HG02870 (cell line): ENCODE data around the gene ACBD3.

ENCODE experiments used
- ATAC-seq: cut with Tn5 transposase; IDR thresholded peaks from one replicate; pipeline ENCODE4 v1.9.1; 2021; ENCODE audit warnings: mild to moderate bottlenecking, moderate library complexity; ENCODE audit not compliant: unreplicated experiment

ACBD3 gene

DNA sequence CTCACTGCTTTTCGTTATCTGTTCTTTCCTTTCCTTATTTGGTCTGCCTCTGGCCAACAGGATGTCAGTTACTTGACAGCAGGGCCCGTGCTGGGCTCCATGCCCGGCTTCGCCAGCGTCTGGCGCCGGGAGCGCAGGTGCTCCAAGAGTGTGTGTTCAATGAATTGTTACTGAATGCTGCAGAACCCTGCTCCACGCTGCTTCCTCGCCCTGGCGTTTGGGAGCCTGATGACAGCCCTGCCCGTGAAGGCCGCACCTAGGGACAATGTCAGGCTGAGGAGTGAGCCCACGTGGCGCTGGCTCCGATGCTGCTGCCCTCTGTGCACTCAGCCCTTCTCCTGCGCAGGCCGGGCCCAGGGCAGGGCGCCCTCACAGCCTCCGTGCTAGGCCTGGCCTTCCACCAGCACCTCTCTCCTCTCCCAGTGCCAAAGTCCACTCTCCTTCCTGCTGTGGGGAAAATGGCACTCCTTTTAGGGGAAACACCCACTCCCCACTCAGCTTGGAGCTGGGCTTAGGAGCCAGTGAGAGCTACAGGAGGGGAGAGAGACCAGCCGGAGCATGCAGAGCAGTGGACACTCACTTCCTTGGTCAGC lies 51.4 kb downstream of the ACBD3 start:
- ATAC-seq: no peak

DNA sequence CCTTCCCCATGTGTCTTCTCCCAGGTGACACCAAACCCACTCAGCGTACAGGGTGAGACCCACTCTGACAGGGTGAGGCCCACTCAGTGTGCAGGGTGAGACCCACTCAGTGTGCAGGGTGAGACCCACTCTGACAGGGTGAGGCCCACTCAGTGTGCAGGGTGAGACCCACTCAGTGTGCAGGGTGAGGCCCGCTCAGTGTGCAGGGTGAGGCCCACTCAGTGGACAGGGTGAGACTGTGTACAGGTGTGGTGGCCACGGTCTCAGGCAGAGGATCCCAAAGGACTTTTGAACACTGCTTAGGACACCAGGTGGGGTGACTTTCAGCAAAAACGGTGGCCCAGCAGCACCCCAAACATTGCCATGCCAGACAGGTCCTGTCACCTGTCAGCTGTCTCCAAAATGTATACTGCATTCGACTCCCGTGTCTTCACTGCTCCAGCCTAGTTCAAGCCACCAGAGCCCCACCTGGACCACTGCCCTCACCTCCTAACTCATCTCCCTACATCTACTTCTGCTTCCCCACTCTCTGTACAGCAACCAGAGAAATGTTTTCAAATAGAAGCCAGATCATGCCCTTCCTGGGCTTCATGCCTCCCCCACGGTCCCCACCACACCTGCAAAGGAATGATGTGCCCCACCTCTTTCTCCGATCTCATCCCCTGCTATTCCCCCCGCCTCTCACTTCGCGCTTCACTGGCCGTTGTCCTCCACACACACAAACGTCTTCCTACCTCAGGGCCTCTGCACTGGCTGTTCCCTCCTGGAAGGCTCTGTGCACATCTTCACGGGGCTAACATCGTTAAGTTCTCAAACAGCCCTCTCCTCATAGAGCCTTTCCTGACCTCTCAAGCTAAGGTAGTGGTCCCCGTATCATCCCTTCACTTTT lies 52.1 kb downstream of the ACBD3 start:
- ATAC-seq: no peak

DNA sequence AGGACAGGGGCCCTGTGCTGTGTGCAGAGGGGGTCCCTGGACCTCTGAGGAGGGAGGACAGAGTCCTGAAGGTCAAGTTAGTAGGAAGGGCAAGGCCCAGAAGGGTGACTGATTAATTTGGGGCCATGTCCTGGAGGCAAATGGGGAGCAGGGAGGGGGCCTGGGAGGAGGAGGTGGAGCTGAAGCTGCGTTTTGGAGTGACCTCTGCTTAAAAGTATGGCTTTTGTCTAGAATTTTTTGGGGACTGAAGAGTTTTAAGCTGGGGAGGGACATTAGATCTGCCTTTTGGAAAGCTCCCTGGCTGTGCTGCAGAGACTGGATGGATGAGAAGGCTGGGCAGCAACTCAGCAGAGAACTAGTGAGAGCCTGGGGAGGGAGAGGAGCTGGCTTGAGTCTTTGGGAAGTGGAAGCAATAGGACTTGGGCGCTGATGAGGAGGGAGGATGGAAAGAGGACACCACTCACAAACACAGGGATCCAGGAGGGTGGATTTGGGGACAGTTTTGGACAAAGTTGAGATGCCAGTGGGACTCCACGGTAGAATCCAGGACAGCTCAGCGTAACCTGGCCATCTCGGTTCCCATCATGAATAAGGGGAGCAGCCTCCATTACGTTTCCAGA lies 52.9 kb downstream of the ACBD3 start:
- no peak for ATAC-seq

DNA sequence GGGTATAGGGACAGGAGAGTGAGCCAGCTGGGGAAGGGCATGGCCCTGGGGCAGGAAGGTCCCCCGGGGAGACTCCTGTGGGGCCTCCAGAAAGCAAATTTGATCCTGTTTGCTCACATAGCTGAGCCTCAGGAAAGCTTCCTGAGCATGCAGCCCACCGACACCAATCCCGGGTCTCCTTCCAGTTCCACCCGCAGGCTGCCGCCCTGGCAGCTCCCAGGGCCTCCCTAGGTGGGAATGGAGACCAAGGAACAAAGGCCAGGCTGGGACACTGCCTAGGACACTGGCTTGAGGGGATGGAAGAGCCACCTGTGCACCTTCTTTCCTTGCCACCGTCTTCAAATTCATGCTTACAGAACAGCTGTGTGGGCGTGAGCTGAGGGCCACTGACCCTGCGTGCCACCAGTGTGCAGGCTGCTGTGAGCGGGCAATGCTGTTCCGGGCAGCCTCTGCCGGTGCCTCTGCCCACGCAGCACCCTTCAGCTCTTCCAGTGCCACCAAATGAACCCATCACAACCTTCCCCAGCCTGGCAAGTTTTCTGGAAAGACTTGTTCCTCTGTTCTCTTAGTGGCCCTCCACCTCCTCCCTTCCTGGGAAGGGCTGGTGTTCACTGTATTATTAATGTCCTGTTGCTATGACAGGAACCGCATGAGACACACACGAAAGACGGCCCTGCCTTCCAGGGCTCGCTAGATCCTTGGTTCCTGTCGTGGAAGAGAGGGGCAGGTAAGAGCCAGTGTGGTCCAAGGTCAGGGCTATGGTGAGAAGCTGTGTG lies 53.6 kb downstream of the ACBD3 start:
- ATAC-seq: no peak

DNA sequence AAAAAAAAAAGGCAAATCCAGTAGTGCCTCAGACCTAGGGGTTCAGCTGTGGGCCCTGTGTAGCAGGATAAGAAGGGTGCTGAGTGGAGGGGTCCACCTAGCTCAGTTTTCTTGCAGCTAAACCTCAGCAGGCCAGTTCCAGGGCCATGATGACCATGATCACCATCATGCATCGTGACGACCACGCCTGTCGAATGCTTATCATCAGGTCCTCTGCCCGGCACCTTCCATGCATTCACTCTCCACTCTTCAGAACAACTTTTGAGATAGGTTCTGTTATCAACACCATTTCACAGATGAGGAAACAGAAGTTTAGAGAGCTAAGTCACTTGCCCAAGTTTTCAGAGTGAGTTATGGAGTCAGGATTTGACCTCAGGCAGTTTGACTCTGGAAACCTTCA lies 54.9 kb downstream of the ACBD3 start:
- ATAC-seq: no peak

DNA sequence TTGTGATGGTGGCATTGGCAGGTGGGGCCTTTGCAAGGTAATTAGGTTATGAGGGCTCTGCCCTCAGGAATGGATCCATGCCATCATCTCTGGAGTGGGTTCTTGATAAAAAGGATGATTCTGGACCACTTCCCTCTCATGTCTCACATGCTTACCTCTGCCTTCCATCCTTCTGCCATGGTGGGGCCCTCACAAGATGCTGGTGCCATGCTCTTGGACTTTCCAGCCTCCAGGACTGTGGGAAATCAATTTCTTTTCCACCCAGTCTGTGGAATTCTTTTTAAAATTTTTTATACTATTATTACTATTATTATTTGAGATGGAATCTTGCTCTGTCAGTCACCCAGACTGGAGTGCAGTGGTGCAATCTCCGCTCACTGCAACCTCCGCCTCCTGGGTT lies 57.3 kb downstream of the ACBD3 start:
- no peak for ATAC-seq

DNA sequence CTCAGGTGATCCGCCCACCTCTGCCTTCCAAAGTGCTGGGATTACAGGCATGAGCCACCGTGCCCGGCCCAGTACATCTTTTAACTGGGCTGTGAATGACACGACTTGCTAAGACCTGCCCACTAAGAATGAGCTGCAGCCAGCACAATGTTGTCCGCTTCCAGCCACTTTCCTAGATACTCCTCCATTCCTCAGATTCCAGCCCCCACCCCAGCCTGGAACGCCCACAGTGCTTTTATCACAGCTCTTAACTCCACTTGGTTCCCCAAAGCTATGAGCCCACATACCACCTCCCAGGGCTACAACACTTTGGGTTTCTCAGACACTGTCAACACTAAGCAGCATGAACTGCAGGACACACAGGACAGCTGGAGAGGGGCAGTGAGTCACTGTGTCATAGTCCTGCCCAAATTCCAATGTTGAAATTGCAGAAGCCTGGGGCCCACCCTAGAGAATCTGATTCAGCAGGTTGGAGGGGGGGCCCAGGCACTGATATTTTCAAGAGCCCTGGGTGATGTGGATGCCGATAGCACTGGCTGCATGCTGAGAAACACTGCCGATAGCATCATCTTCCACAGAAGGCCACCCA lies 58.0 kb downstream of the ACBD3 start:
- ATAC-seq: no peak

DNA sequence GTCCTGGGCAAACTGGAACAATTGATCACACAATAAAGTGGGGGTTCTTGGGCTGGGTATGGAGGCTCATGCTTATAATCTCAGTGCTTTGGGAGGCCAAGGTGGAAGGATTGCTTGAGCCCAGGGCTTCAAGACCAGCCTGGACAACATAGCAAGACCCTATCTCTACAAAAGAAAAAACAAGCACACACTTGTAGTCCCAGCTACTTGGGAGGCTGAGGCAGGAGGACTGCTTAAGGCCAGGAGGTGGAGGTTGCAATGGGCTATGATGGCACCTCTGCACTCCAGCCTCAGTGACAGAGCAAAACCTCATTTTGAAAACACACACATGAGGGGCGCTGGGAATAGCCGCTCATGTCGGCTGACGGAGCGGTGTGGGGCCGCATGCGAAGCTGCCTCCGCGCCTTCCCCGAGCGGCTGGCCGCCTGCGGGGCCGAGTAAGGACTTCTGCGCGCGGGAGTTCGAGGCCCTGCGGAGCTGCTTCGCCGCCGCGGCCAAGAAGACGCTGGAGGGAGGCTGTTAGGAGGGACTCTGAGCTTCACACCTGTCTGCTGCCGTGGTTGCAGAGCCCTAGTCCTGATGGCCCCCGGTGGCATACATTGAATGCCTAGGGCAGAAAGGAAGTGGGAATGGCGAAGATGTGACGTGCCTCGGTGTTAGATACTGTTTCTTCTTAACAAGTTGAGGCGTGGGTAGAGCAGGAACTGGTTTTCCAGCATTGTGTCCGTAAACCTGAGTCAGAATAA lies 59.5 kb downstream of the ACBD3 start:
- ATAC-seq: no peak

DNA sequence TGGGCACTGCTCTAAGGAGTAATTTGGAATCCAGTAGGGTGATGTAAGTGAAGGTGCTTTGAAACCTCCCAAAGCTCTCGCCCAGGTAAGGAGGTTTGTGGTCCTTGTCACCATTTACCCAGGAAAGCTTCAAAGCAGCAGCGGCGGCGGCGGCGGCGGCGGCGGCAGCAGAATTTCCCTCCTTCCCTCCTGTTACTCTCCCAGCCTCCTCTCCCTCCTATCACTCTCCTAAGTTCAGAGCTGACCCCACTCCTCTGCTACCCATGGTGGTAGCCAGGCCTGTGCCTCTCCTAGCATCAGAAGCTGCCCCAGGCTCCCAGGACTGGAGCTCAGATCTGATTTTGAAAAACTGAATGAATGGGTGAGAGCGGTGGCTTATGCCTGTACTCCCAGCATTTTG lies 60.7 kb downstream of the ACBD3 start:
- ATAC-seq: no peak

DNA sequence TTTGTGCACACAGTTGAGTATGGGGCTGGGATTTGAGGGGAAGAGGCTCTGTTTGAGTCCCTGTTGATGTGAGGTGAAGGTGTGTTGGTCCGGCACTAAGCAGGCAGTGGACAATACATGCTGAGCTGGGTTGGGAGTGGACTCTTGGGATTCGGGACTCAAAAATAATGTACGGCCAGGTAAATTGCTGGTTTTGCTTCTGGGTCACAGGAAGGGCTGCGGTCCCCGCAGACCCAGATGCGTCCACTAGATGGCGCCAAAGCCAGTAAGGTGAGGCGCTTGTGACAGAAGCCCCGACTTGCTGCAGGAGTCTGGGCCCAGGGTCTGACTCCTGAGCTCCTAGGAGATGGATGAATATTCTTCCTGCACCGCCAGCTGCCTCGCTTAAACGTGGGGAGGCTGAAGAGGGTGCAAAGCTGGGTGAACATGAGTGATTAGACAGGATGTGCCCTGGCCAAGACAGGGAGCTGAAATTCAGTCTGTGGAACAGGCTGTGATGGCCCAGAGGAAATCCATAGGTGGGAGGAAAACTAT lies 61.4 kb downstream of the ACBD3 start:
- ATAC-seq: no peak

DNA sequence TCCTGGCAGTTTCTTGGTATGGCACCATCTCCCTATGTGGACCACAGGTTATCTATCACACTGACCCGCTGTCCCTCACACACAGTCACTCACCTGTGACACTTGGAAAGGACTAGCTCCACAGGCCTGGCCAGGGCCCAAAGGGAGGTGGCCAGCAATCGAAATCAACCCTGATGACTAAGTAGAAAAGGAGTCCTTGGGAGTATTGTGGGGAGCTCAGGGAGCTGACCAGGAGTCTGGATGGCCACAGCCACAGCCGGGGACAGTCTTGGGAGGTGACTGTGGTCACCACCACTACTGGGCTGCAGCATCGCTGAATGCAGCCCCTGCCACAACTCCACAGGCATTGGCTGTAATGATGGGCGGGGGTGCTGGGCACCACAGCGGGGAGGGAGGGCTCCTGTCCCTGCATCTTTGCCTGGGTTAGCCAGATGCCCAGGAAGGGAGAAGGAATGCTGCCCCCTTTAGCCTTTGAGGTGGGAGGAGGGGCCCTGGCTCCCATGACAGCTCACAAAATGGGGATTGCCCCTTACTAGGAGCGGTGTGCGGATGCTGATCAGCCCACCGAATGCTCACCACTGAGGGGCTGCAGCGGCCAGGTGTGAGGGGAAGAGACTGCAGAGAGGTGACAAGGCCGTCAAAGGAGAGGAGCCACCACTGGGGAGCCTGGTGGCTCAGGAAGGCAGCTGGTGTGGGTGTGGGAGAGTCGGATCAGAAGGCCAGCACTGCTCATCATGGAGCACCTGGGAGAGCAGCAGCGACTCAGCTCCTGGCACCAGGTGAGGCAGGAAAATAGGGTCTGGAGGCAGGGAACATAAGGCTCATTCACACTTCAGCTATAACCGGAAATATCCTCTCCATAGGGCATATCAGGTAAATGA lies 62.7 kb downstream of the ACBD3 start:
- no peak for ATAC-seq

DNA sequence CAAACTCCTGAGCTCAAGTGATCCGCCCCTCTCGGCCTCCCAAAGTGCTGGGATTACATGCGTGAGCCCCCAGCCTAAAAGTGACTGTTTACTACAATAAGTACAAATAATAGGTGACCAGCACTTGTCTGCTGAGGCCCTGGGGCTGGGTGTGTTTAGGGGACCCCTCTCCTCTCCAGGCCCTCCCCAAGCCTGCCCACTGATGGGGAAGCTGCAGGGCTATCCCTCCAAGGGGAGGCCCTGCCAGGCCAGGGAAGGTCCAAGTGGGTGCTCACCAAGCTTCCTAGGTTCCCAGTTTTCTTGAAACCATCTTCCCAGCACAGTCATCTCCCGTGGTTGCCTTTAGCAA lies 63.4 kb downstream of the ACBD3 start:
- ATAC-seq: no peak

DNA sequence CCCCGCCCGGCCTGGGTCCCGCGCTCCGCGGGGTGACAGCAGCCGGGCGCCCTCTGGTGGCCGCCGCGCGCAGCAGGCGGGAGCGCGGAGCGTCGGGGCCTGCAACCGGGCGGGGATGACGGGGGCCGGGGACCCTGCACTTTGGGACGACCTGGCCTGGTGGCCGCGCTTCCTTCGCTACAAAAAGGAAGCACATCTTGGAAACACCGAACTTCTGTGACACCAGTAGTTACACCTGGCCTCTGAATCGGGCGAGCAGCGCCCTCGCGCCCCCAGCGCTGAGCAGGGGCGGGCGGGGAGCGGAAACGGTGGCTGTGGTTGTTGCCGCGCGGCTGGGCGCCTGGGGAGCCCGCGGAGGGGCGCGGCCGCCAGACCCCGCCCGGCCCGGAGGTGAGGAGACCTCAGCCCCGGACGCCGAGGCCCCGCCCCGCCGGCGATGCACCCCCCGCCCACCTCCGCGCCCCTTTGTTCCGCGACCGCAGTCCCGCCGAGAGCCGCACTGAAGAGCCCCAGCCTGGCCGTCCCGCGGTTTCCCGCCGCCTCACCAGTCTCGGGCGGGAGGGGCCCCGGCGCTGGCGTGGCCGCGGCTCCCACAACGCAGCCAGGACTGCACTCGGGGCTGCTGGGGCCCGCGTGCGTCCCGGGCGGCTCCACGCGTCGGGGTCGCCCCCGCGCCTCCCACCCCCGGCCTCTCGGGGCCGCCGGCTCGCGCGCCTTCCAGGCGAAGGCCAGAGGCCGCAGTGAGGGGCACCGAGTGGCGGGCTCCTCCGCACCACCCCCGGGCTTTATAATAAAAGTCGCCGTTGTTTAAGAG lies 64.7 kb downstream of the ACBD3 start:
- ATAC-seq: peak; percentile 63

DNA sequence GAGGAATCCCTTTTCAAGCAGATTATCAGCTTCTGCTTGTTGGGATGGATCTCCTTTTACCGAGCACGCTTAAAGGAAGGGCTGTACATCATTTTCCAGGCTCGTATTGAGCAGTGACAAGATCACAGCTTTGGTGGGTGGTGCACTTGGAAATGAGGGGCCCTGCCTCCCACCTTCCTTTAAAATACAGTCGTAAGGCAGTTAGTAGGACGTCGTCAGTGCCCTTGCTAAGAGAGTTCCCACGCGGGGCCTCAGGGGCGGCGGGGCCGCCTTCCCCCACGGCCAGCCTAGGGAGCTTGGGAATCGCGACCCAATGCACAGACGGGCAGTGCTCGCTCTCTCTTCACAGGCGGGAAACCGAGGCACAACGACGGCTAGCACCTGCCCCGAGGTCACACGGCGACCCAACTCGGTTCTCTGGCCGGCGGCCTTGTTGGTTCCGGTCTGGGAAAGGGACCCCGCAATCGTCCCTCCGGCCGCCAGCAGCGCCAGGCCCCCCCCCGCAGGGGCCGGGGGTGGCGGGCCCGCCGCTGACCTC lies 65.4 kb downstream of the ACBD3 start:
- no peak for ATAC-seq

DNA sequence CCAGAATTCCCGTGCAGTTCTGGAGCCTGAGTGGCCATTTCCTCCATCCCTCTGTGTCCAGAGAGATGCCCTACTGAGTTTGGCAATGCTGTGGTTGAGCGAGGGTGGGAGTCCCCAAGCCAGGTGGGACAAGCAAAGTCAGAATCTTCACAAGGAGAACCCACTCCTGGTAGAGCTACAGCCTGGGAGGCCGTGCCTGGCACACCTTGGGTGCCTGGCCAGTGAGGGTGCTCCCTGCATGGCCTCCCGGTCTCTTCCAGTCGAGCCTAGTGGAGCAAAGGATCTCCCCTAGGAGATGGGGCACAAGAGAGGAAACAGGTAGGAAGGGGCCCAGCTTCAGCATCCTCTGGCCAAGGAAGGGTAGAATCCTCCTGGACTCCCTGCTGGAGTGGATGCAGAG lies 66.1 kb downstream of the ACBD3 start:
- no peak for ATAC-seq

DNA sequence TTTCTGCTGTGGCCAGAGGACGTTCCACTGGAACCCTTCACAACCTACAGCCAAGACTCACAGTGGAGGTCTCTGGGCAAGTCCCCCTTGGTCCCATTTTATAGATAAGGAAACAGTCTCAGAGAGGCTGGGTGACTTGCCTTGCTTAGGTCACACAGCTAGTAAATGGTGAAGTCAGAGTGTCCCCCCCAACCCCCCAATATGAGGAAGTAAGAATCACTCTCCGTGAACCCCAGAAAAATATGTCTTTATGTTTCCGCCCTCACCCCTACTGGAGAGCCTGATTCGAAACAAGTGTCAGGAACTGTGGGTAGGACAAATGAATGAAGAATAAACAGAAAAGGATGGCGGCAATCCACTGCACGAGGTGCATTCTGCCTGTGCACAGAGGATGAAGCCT lies 67.4 kb downstream of the ACBD3 start:
- ATAC-seq: no peak

DNA sequence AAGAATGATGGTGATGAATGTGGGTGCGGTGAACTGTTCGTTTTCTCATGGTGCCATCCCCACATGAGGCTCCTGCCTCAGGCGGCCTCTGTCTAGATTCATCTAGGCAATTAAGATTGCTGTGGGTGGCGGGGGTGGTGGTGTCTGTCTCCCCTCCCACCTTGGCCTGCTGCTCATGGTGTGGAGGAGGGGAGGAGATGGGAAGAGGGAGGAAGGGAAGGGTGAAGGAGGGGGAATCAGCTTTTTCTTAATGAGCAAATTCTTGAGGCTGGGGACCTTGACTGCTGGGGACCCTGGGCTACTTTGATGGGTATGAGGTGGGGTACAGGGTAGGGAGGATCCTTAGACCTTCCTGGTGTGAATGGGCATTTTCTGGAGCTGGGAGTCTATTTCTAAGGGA lies 68.2 kb downstream of the ACBD3 start:
- ATAC-seq: no peak

DNA sequence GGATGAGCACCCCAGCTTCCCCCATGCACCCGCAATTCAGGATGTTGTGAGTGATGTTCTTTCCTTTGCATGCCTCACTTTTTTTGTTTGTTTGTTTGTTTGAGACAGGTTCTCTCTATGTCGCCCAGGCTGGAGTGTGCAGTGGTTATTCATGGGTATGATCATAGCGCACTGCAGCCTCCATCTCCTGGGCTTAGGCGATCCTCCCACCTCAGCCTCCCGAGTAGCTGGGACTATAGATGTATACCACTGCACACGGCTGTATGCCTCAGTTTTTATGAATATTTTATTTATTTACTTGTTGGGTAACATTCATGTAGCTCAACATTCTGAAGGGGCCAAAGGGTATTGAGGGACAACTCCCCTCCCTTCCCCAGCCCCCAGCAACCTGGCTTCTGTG lies 69.2 kb downstream of the ACBD3 start:
- ATAC-seq: no peak
